SK-MEL-5 (cell line): ENCODE measurements around the gene INTS1. TPM values are rescaled to one million over a fixed set of nuclear protein-coding genes. Genes with fewer than 3 reads are reported as not detected.
"Not testable (repeated sequence)": the region's sequence is repeated elsewhere in the genome, so short reads cannot be mapped to it uniquely, and the experiment has no call there.

ENCODE experiments used
- DNase-seq: peaks from one replicate; pipeline ENCODE4 v3.0.0-alpha.2; 2016; ENCODE audit warnings: low read depth, low spot score
- in situ Hi-C: cut with HindIII; loops from 2 replicates; pipeline ENCODE4 v1.10.0; 2016; ENCODE audit warnings: low sequenced_read_pairs, high pct_unique_total_duplicates, low pct_unique_long_range_greater_than_20kb
- total RNA-seq: library from RNA; depleted of rRNA; stranded (reverse); fragments of >200 nt; shearing (Covaris generic); gene quantifications from 2 replicates; pipeline ENCODE4 v1.2.3, GENCODE V29; 2014

The INTS1 gene
- total RNA-seq, 1 experiment from 2014 or later: 34.5 TPM

DNA sequence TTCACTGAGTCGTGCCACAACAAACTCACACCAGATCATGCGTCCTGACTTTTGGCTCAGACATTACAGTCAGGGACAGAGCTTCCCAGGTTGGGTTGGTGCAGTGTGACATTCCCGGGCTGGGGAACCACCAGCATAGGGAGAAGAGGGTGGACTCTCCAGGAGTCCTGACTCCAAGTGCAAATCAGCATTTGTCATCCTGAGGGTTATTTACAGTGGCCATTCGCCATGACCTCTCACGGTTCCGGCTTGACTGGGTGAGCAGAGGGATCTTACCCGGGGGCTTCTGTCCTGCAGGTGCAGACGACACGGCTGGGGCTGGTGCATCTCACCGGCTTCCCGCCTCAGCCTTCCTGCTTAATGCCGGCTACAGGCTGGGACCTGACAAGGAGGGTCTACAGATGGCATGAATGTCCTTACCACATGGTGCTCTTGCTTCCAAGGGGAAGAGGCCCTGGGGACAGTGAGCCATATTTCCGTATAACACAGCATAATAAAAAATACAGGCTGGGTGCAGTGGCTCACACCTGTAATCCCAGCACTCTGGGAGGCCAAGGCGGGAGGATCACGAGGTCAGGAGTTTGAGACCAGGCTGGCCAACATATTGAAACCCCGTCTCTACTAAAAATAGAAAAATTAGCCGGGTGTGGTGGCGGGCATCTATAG is 12.5 kb upstream of the INTS1 start:
- in situ Hi-C loops: no loop called here
- DNase-seq: no peak

GRCh38 chr7:1515509-1515967 is 11.3 kb upstream of the INTS1 start:
- in situ Hi-C loops, DNase-seq: not testable (repeated sequence)

DNA sequence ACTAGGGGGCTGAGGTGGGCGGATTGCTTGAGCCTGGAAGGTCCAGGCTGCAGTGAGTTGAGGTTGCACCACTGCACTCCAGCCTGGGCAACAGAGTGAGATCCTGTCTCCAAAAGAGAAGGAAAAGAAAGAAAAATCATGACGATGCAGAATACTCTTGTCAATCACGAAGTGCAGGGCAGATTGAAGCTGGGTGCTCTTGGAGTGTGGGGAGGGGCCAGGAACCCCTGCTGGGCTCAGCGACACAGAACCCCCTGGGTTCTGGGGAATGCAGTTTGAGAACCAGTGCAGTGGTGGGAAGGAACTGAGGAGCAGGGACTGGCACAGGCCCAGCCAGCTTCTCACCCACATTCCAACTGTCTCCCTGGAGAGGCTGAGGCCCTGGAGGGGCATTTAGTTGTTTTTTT is 10.8 kb upstream of the INTS1 start:
- DNase-seq: no peak
- in situ Hi-C loops: no loop called here

GRCh38 chr7:1514407-1514806 is 10.2 kb upstream of the INTS1 start:
- in situ Hi-C loops: no loop called here

GRCh38 chr7:1513657-1514095 is 9.5 kb upstream of the INTS1 start:
- DNase-seq: peak; percentile 58
- in situ Hi-C loops: no loop called here

More at GRCh38 chr7:1514407-1514806, 10.2 kb upstream of the INTS1 start:
- DNase-seq: no peak

GRCh38 chr7:1512781-1513656 is 8.8 kb upstream of the INTS1 start:
- DNase-seq: peak; percentile 70
- in situ Hi-C loops: no loop called here

- in situ Hi-C loops: no loop called here
- no peak for DNase-seq
Observed at GRCh38 chr7:1511444-1512422, 7.5 kb upstream of the INTS1 start.

GRCh38 chr7:1510780-1511154 is 6.6 kb upstream of the INTS1 start:
- in situ Hi-C loops: no loop called here
- no peak for DNase-seq

DNA sequence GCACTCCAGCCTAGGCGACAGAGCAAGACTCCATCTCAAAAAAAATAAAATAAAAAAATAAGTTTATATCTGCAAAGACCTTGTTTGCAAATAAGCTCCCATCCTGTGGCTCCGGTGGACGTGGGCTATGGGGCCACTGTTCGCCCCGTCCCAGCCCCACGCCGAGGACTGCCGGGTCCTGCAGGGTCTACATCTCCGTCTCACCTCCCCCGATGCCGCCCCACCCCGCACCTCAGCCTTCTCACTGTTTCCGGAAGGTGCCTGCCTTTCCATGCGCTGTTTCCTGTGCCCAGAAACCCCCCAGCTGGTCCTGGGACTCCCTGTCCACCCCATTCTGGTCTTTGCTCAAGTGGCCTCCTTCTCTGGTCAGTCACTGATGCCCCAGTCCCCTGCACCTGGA is 5.0 kb upstream of the INTS1 start:
- in situ Hi-C loops: no loop called here
- DNase-seq: no peak

GRCh38 chr7:1508277-1508758 is 4.1 kb upstream of the INTS1 start:
- in situ Hi-C loops: no loop called here
- DNase-seq: no peak

DNA sequence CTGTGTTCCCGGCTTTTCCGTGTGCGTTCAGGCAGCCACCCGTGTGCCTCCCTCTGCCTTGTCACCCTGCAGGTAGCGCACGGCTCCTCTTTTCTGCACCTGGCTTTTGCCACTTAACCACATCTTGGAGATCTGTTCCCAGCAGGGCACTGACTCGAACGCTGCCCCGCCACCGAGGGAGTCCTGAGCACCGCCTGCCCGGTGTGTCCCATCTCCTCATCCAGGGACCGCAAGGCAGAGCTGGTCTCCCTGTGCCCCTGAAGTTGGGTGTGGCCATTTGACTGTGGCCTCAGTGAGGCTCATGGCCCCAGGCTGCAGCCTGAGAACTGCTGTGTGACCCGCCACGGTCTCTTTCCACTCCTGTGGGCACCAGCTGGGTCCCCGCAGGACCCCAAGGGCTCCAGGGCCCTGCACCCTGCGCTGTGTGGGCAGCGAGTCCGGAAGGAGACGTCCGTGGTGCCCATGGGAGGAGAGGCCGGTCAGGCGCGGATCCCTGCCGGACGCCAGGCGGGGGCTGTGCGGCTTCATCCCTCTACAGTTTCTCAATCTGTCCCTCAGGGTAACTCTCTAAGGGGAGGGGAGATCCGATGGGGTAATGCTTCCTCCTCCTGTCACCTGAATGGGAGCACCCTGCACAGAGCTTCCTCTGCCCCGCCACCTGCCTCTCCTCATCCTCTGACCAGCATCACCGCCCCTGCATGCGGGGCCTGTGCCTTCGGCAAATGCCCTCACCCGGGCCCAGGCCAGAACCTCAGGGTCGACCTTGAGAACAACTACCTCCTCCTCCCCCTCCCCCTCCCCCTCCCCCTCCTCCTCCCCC is 1.8 kb upstream of the INTS1 start:
- in situ Hi-C loops: no loop called here
- no peak for DNase-seq

GRCh38 chr7:1503390-1503789 is 799 bp downstream of the INTS1 start:
- in situ Hi-C loops: no loop called here

GRCh38 chr7:1502845-1503244 is 1.3 kb downstream of the INTS1 start:
- in situ Hi-C loops: no loop called here
- DNase-seq: no peak

More at GRCh38 chr7:1503390-1503789, 799 bp downstream of the INTS1 start:
- DNase-seq: no peak

- no peak for DNase-seq
- in situ Hi-C loops: no loop called here
Observed at GRCh38 chr7:1501487-1502270, 2.5 kb downstream of the INTS1 start.

GRCh38 chr7:1500064-1500807 is 4.0 kb downstream of the INTS1 start:
- no peak for DNase-seq
- in situ Hi-C loops: no loop called here
